ENCODE measurements around the gene TNFAIP1.
A peak's percentile ranks its signal among the peaks of the same experiment; 100 is the strongest.

Gene TNFAIP1

GRCh38 chr17:28317099-28317965, 18.2 kb upstream of the TNFAIP1 start:
- no peak for TF ChIP-seq CTCF (IDR thresholded peaks at IDR 0.05; ENCODE audit: low read depth, low read length)
- H3K4me3 ChIP-seq (ENCODE audit: low read depth, low read length), result peak overlapping the region; percentile 61

GRCh38 chr17:28317966-28318758, 17.4 kb upstream of the TNFAIP1 start:
- peak; percentile 16 for DNase-seq
- TF ChIP-seq CTCF (IDR thresholded peaks at IDR 0.05; ENCODE audit: low read depth, low read length), result no peak
- Histone ChIP-seq H3K4me1 (no peaks in the 10 kb centered on the region; the same call in 1 of the 2 replicates), H3K27me3 (no peaks in the 10 kb centered on the region), H3K36me3 (peaks cover 4% of the 10 kb centered on the region), H3K9me3 (no peaks in the 10 kb centered on the region), H3K4me3 (ENCODE audit: low read depth, low read length) (peak overlapping the region; percentile 61)

More at GRCh38 chr17:28317099-28317965, 18.2 kb upstream of the TNFAIP1 start:
- H3K36me3 ChIP-seq, result peaks cover 4% of the 10 kb centered on the region
- no peak for DNase-seq
- H3K9me3 ChIP-seq, result no peaks in the 10 kb centered on the region
- no peaks in the 10 kb centered on the region; the same call in 1 of the 2 replicates for H3K4me1 ChIP-seq
- H3K27me3 ChIP-seq, result no peaks in the 10 kb centered on the region

- Histone ChIP-seq H3K36me3 (peaks cover 4% of the 10 kb centered on the region), H3K4me3 (ENCODE audit: low read depth, low read length) (peak within 1 kb of the TSS; percentile 87), H3K27me3 (no peaks in the 10 kb centered on the region), H3K4me1 (no peaks in the 10 kb centered on the region; the same call in 1 of the 2 replicates), H3K9me3 (no peaks in the 10 kb centered on the region)
- no peak for TF ChIP-seq CTCF (IDR thresholded peaks at IDR 0.05; ENCODE audit: low read depth, low read length)
- peak; percentile 94 for DNase-seq
Measured at GRCh38 chr17:28318759-28319597, 16.6 kb upstream of the TNFAIP1 start, which contains the start of gene TMEM97. TSS of gene TMEM97 (plus strand) at chr17:28319200. CDS start at chr17:28319240, 40 bp downstream.

- no peak for DNase-seq
- peak overlapping the region; percentile 87 for H3K4me3 ChIP-seq (ENCODE audit: low read depth, low read length)
- no peaks in the 10 kb centered on the region; the same call in 1 of the 2 replicates for H3K4me1 ChIP-seq
- peaks cover 4% of the 10 kb centered on the region for H3K36me3 ChIP-seq
- H3K9me3 ChIP-seq, result no peaks in the 10 kb centered on the region
- no peaks in the 10 kb centered on the region for H3K27me3 ChIP-seq
- TF ChIP-seq CTCF (IDR thresholded peaks at IDR 0.05; ENCODE audit: low read depth, low read length), result no peak
Measured at GRCh38 chr17:28319598-28319935, 16.0 kb upstream of the TNFAIP1 start.

GRCh38 chr17:28320215-28321061, 15.1 kb upstream of the TNFAIP1 start:
- no peaks in the 10 kb centered on the region; the same call in 1 of the 2 replicates for H3K4me1 ChIP-seq

More at GRCh38 chr17:28320215-28321061, 15.1 kb upstream of the TNFAIP1 start:
- TF ChIP-seq CTCF (IDR thresholded peaks at IDR 0.05; ENCODE audit: low read depth, low read length), result no peak
- no peaks in the 10 kb centered on the region for H3K27me3 ChIP-seq
- peaks cover 4% of the 10 kb centered on the region for H3K36me3 ChIP-seq
- no peak for DNase-seq
- H3K9me3 ChIP-seq, result no peaks in the 10 kb centered on the region
- peak overlapping the region; percentile 87 for H3K4me3 ChIP-seq (ENCODE audit: low read depth, low read length)
